K562 (cell line): ENCODE measurements around the gene GPR37. TPM values are rescaled to one million over a fixed set of nuclear protein-coding genes. Genes with fewer than 3 reads are reported as not detected.

Experiments
- ATAC-seq: fragments of 200-7000 bp; cut with Tn5 transposase; 3 replicates; pipeline ENCODE4 v1.9.1; 2020; ENCODE audit warnings: moderate library complexity
- BruUV-seq: library from RNA; stranded (reverse); fragments of 400-500 nt; replicated peaks from 2 replicates; lab custom pipeline; 2021; lab: Mats Ljungman, UMichigan
- CTCF ChIA-PET: fragments of 300-600 bp; formaldehyde crosslinking; extraction: SDS; loops from one replicate; lab custom pipeline; 2021; ENCODE audit warnings: low intra/inter-chr PET ratio; lab: Yijun Ruan, JAX
- POLR2A ChIA-PET: fragments of 300-600, 350-650 bp; sonication (Branson Sonifier 250); formaldehyde crosslinking; extraction: SDS; loops from one replicate; lab custom pipeline; 2021; ENCODE audit warnings: antibody characterized with exemption, inconsistent platforms; lab: Yijun Ruan, JAX
- DNase-seq, 4 experiments: peaks; one replicate each; pipeline versions ENCODE4 v3.0.0 to v3.0.0-alpha.2; 2011 to 2018; ENCODE audit warnings: low spot score in 3 of 4, mixed read lengths in 3 of 4; ENCODE audit errors: extremely low read depth in 1 of 4
- FAIRE-seq: peaks from 2 replicates; lab custom pipeline; 2011; peaks lifted over from hg19 to GRCh38; lab: Jason Lieb, UNC
- H2AFZ ChIP-seq: 2 replicates; pipeline ENCODE4 v1.6.0; 2011; ENCODE audit warnings: low read depth, low read length, control low read depth, inconsistent platforms
- H3K27ac ChIP-seq: fragments of 200-600 bp; 3 replicates; pipeline ENCODE4 v1.8.0; 2011; ENCODE audit warnings: low read depth, mild to moderate bottlenecking, control low read depth, inconsistent platforms, low read length, moderate library complexity, mixed read lengths; ENCODE audit errors: extremely low read depth
- H3K27me3 ChIP-seq, 2 experiments: fragments of 300-600 bp in 1 of 2; 2 replicates in 1 of 2; 3 replicates in 1 of 2; pipeline versions ENCODE4 v1.6.0 to v1.8.0; 2011; ENCODE audit warnings: inconsistent platforms in 2 of 2, low read length in 2 of 2, mild to moderate bottlenecking in 1 of 2, mixed read lengths in 1 of 2, moderate library complexity in 1 of 2; ENCODE audit not compliant: control insufficient read depth in 2 of 2, insufficient read depth in 2 of 2
- H3K36me3 ChIP-seq: fragments of 300-600 bp; 3 replicates; pipeline ENCODE4 v1.8.0; 2011; ENCODE audit warnings: mild to moderate bottlenecking, low read length, inconsistent platforms; ENCODE audit not compliant: control insufficient read depth, insufficient read depth
- H3K4me1 ChIP-seq, 2 experiments: fragments of 200-600 bp in 1 of 2; replicated peaks in 1 of 2; 2 replicates in 1 of 2; 3 replicates in 1 of 2; pipeline versions ENCODE4 v1.5.1 to v1.8.0; 2011; ENCODE audit warnings: inconsistent platforms in 2 of 2, low read length in 2 of 2, mild to moderate bottlenecking in 1 of 2, mixed read lengths in 1 of 2, moderate library complexity in 1 of 2; ENCODE audit not compliant: control insufficient read depth in 2 of 2, insufficient read depth in 2 of 2
- H3K4me2 ChIP-seq: 2 replicates; pipeline ENCODE4 v1.6.1; 2011; ENCODE audit warnings: low read length, control low read depth, inconsistent platforms, mixed read lengths; ENCODE audit not compliant: insufficient read depth
- H3K4me3 ChIP-seq: fragments of 200-600 bp; sonication (generic), shearing (Covaris generic); 2 replicates; pipeline ENCODE4 v1.5.1; 2016; ENCODE audit warnings: control low read depth, inconsistent platforms
- H3K79me2 ChIP-seq: fragments of 200-600 bp; 3 replicates; pipeline ENCODE4 v1.8.0; 2011; ENCODE audit warnings: low read length, inconsistent platforms; ENCODE audit not compliant: control insufficient read depth, insufficient read depth
- H3K9ac ChIP-seq, 2 experiments: 2 replicates each; pipeline versions ENCODE4 v1.6.0 to v1.6.1; 2011; ENCODE audit warnings: low read depth in 2 of 2, low read length in 2 of 2, control low read depth in 1 of 2, inconsistent platforms in 1 of 2, mild to moderate bottlenecking in 1 of 2, mixed read lengths in 1 of 2; ENCODE audit not compliant: insufficient read depth in 1 of 2
- H3K9me1 ChIP-seq: one replicate; pipeline ENCODE4 v1.6.0; 2011; ENCODE audit warnings: inconsistent platforms, mild to moderate bottlenecking, low read length, moderate library complexity; ENCODE audit not compliant: control insufficient read depth, insufficient read depth
- H3K9me3 ChIP-seq: replicated peaks from 2 replicates; pipeline ENCODE4 v1.5.1; 2011; ENCODE audit warnings: low read depth, low read length, inconsistent platforms; ENCODE audit not compliant: control insufficient read depth, insufficient read depth
- H4K20me1 ChIP-seq: replicated peaks from 2 replicates; pipeline ENCODE4 v1.6.1; 2011; ENCODE audit warnings: low read length, inconsistent platforms, mixed read lengths; ENCODE audit not compliant: control insufficient read depth, insufficient read depth
- ARID1B ChIP-seq: fragments of 450-650 bp; IDR thresholded peaks from 2 replicates; pipeline ENCODE4 v1.6.1; 2016; ENCODE audit warnings: antibody characterized with exemption, mild to moderate bottlenecking, inconsistent platforms
- DMBX1 ChIP-seq: fragments of 250-450 bp; sonication (Bioruptor Pico); IDR thresholded peaks from 2 replicates; pipeline ENCODE4 v1.8.0; 2022; ENCODE audit warnings: inconsistent platforms, mild to moderate bottlenecking, moderate library complexity, borderline replicate concordance
- NR2C1 ChIP-seq, 2 experiments: fragments of 450-650 bp; IDR thresholded peaks; 2 replicates each; pipeline ENCODE4 v1.6.1; 2017; ENCODE audit warnings: mild to moderate bottlenecking in 2 of 2, antibody characterized with exemption in 1 of 2, inconsistent platforms in 1 of 2, missing compliant biosample characterization in 1 of 2, missing genetic modification characterization in 1 of 2
- PML ChIP-seq: IDR thresholded peaks from 2 replicates; pipeline ENCODE4 v1.6.1; 2012; ENCODE audit warnings: low read length, inconsistent platforms
- PPARD ChIP-seq: fragments of 250-450 bp; sonication (Bioruptor Pico); IDR thresholded peaks from 2 replicates; pipeline ENCODE4 v1.8.0; 2022; ENCODE audit warnings: inconsistent platforms, mild to moderate bottlenecking, moderate library complexity
- RHOXF2B ChIP-seq: fragments of 250-450 bp; sonication (Bioruptor Pico); conservative IDR thresholded peaks from 2 replicates; pipeline ENCODE4 v1.5.1; 2021
- TCF7L2 ChIP-seq: fragments of 150-350 bp; IDR thresholded peaks from 2 replicates; pipeline ENCODE4 v1.6.1; 2016; ENCODE audit warnings: low read depth, mild to moderate bottlenecking, low read length, moderate library complexity
- TRIM24 ChIP-seq, 2 experiments: fragments of 450-650 bp; IDR thresholded peaks; 2 replicates each; pipeline ENCODE4 v1.6.1; 2016
- WHSC1 ChIP-seq: IDR thresholded peaks from one replicate; pipeline ENCODE4 v1.6.1; 2012; ENCODE audit warnings: low read length, control low read depth, inconsistent platforms
- ZFPM2 ChIP-seq: fragments of 250-450 bp; sonication (Bioruptor Pico); IDR thresholded peaks from 2 replicates; pipeline ENCODE4 v1.5.1; 2022; ENCODE audit warnings: mild to moderate bottlenecking
- ZNF696 ChIP-seq: fragments of 250-450 bp; sonication (Bioruptor Pico); conservative IDR thresholded peaks from 2 replicates; pipeline ENCODE4 v1.4.0; 2020; ENCODE audit warnings: mild to moderate bottlenecking, moderate library complexity
- WGBS: fragments of 100-300 bp; shearing (Covaris generic); methylation state at CpG from one replicate; pipeline ENCODE4 v1.1.6; 2016; ENCODE audit warnings: low coverage, mixed read lengths; ENCODE audit not compliant: insufficient coverage; ENCODE audit errors: missing lambda C conversion rate; 5-methylcytosine and 5-hydroxymethylcytosine counted together
- in situ Hi-C: fragments of 300-500 bp; cut with MboI; formaldehyde crosslinking; loops from 4 replicates; pipeline ENCODE4 v1.15.0; 2018; ENCODE audit warnings: inconsistent platforms, mixed read lengths
- intact Hi-C: fragments of 100-400 bp; cut with micrococcal nuclease; formaldehyde crosslinking; loops from 2 replicates; pipeline ENCODE4 v1.14.2; 2022
- polyA plus RNA-seq, 8 experiments: library from polyadenylated mRNA; depleted of rRNA in 4 of 8; stranded (reverse) in 5 of 8; unstranded in 3 of 8; fragments of >200 nt; fragmentation: Nextera tagmentation in 2 of 8; fragmentation: Illumina TruSeq in 1 of 8; extraction: Ambion mirVana in 2 of 8; extraction: Trizol in 1 of 8; gene quantifications; 2 replicates each; pipeline versions ENCODE4 v1.2.1 to v1.2.3, GENCODE V29; 2011 to 2014; ENCODE audit warnings: inconsistent platforms in 1 of 8, missing spikeins in 1 of 8
- total RNA-seq, 7 experiments: library from RNA; depleted of rRNA in 6 of 7; stranded (reverse); fragments of >200 nt in 6 of 7; fragmentation: Illumina TruSeq in 2 of 7; extraction: Trizol in 2 of 7; gene quantifications; 2 replicates each; pipeline versions ENCODE4 v1.2.1 to v1.2.3, GENCODE V29; 2011 to 2021; ENCODE audit warnings: low replicate concordance in 1 of 7
- TF ChIP-seq, protein P1 (sequence below): fragments of 450-650 bp; IDR thresholded peaks from 2 replicates; pipeline ENCODE4 v1.7.0; 2016; ENCODE audit warnings: borderline replicate concordance
- TF ChIP-seq, protein P2 (sequence below): fragments of 250-450 bp; sonication (Bioruptor Pico); IDR thresholded peaks from 2 replicates; pipeline ENCODE4 v1.8.0; 2022; ENCODE audit warnings: inconsistent platforms, mild to moderate bottlenecking, moderate library complexity, borderline replicate concordance
- TF ChIP-seq, protein P3 (sequence below): sonication (generic); formaldehyde crosslinking; IDR thresholded peaks from 2 replicates; pipeline ENCODE4 v1.8.0; 2022; ENCODE audit warnings: missing genetic modification reagents, mild to moderate bottlenecking, moderate library complexity, borderline replicate concordance

The GPR37 gene
- total and polyA plus RNA-seq, 9 of the 15 experiments (the other 6 are each of a cell fraction or from before 2014, with no cell fraction given) = 0.03 TPM; not detected in 8

DNA sequence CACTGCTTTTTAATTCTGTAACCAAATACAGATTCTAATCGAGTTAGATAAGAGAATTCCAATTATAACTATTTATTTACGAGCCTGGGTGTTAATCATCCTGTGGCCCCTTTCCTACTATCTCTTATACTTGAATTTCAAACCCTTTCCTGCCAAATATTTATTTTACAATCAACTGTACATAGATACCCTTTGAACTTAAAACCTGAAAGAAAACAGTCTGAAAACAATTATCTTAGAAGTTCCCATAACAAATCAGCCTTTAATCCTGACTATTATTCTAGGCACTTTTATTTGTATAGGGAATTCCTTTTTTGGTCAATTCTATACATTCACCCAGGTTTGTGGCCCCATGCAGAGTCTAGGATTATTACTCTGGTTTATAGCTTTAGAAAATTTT lies 10.6 kb upstream of the GPR37 start:
- no peaks in the 10 kb centered on the region for H3K9me3 ChIP-seq
- ChIA-PET POLR2A (no interaction called here), CTCF (no interaction called here)
- H4K20me1 ChIP-seq = no peaks in the 10 kb centered on the region
- no peak overlapping the region for H3K4me2 ChIP-seq
- no TSS peak for BruUV-seq
- whole genome bisulfite sequencing = 0% methylated on average over 2 of the region's 2 CpGs
- no peak overlapping the region for H2AFZ ChIP-seq
- no peaks in the 10 kb centered on the region for H3K4me1 ChIP-seq
- no peak for ATAC-seq
- in situ Hi-C loops = no loop called here
- no peaks in the 10 kb centered on the region for H3K27me3 ChIP-seq
- no peak overlapping the region for H3K9ac ChIP-seq
- intact Hi-C loops = no loop called here
- H3K27ac ChIP-seq = no peak overlapping the region
- FAIRE-seq = no peak
- H3K36me3 ChIP-seq = no peaks in the 10 kb centered on the region
- DNase-seq = no peak
- no peaks in the 10 kb centered on the region for H3K79me2 ChIP-seq
- no peak overlapping the region for H3K4me3 ChIP-seq
- TF ChIP-seq, protein P1, sequence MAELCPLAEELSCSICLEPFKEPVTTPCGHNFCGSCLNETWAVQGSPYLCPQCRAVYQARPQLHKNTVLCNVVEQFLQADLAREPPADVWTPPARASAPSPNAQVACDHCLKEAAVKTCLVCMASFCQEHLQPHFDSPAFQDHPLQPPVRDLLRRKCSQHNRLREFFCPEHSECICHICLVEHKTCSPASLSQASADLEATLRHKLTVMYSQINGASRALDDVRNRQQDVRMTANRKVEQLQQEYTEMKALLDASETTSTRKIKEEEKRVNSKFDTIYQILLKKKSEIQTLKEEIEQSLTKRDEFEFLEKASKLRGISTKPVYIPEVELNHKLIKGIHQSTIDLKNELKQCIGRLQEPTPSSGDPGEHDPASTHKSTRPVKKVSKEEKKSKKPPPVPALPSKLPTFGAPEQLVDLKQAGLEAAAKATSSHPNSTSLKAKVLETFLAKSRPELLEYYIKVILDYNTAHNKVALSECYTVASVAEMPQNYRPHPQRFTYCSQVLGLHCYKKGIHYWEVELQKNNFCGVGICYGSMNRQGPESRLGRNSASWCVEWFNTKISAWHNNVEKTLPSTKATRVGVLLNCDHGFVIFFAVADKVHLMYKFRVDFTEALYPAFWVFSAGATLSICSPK = no peak
- no peak for TF ChIP-seq PML
- no peaks in the 10 kb centered on the region for H3K9me1 ChIP-seq

DNA sequence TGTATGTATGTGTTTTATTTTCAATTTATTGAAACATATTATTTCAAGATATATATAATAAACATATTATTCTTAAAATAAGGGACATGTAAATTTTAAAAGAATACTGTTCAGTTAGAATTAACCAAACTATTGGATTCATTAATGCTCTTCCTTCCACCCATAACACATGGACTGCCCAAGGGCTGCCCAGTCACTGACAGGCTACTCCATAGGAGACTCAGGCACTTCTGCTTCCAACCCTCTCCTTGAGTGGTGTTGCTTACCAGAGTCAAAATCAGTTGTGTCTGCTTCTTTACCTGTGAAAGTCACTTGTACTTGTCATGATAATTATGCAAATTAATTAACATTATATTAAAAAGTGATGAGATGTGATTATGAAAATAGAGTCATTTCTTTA lies 9.8 kb upstream of the GPR37 start:
- intact Hi-C loops (no loop called here), in situ Hi-C loops (no loop called here)
- Histone ChIP-seq H3K9ac (no peak overlapping the region), H3K4me2 (no peak overlapping the region), H3K9me3 (no peaks in the 10 kb centered on the region), H3K9me1 (no peaks in the 10 kb centered on the region), H3K4me3 (no peak overlapping the region), H3K27me3 (no peaks in the 10 kb centered on the region), H4K20me1 (no peaks in the 10 kb centered on the region), H3K4me1 (no peaks in the 10 kb centered on the region), H3K79me2 (no peaks in the 10 kb centered on the region), H2AFZ (no peak overlapping the region), H3K36me3 (no peaks in the 10 kb centered on the region), H3K27ac (no peak overlapping the region)
- BruUV-seq = no TSS peak
- DNase-seq (no peak), ATAC-seq (no peak), FAIRE-seq (no peak)
- POLR2A ChIA-PET = no interaction called here
- CTCF ChIA-PET = no interaction called here
- TF ChIP-seq ZNF696 = no peak
- no peak for TF ChIP-seq DMBX1 (CRISPR knock-in tag)
- TF ChIP-seq ARID1B = no peak
- no peak for TF ChIP-seq ZFPM2
- TF ChIP-seq, protein P2, sequence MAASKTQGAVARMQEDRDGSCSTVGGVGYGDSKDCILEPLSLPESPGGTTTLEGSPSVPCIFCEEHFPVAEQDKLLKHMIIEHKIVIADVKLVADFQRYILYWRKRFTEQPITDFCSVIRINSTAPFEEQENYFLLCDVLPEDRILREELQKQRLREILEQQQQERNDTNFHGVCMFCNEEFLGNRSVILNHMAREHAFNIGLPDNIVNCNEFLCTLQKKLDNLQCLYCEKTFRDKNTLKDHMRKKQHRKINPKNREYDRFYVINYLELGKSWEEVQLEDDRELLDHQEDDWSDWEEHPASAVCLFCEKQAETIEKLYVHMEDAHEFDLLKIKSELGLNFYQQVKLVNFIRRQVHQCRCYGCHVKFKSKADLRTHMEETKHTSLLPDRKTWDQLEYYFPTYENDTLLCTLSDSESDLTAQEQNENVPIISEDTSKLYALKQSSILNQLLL (CRISPR knock-in tag) = no peak
- TF ChIP-seq WHSC1 = no peak
- no peak for TF ChIP-seq RHOXF2B (CRISPR knock-in tag)
- no peak for TF ChIP-seq TRIM24 (IDR thresholded peaks at IDR 0.05)
- TF ChIP-seq, protein P3, sequence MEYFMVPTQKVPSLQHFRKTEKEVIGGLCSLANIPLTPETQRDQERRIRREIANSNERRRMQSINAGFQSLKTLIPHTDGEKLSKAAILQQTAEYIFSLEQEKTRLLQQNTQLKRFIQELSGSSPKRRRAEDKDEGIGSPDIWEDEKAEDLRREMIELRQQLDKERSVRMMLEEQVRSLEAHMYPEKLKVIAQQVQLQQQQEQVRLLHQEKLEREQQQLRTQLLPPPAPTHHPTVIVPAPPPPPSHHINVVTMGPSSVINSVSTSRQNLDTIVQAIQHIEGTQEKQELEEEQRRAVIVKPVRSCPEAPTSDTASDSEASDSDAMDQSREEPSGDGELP (CRISPR knock-in tag) = no peak
- TF ChIP-seq NR2C1 (IDR thresholded peaks at IDR 0.05) = no peak
- TF ChIP-seq NR2C1 (tag; IDR thresholded peaks at IDR 0.05) = no peak
- no peak for TF ChIP-seq TCF7L2
- no peak for TF ChIP-seq PPARD (CRISPR knock-in tag)
